Measurements from ENCODE around the gene GSTCD.
"Not testable (repeated sequence)": the region's sequence is repeated elsewhere in the genome, so short reads cannot be mapped to it uniquely, and the experiment has no call there.

The GSTCD gene

GRCh38 chr4:105808030-105808749 lies 99.6 kb downstream of the GSTCD start:
- DNase-seq (ENCODE audit: low spot score): no peak

- DNase-seq (ENCODE audit: low spot score): no peak
Observed at GRCh38 chr4:105808750-105809041, 100.1 kb downstream of the GSTCD start.

- DNase-seq (ENCODE audit: low spot score): no peak
Observed at GRCh38 chr4:105815701-105816100, 107.1 kb downstream of the GSTCD start.

GRCh38 chr4:105822061-105822460 lies 113.5 kb downstream of the GSTCD start:
- no peak for DNase-seq (ENCODE audit: low spot score)

- no peak for DNase-seq (ENCODE audit: low spot score)
Observed at GRCh38 chr4:105828074-105828473, 119.5 kb downstream of the GSTCD start.

GRCh38 chr4:105831189-105831588 lies 122.6 kb downstream of the GSTCD start:
- DNase-seq (ENCODE audit: low spot score): no peak

- DNase-seq (ENCODE audit: low spot score): no peak
Observed at GRCh38 chr4:105835177-105835576, 126.6 kb downstream of the GSTCD start.

GRCh38 chr4:105836537-105836936 lies 128.0 kb downstream of the GSTCD start:
- DNase-seq (ENCODE audit: low spot score): no peak

- DNase-seq (ENCODE audit: low spot score): no peak
Observed at GRCh38 chr4:105837037-105837436, 128.5 kb downstream of the GSTCD start.

GRCh38 chr4:105838082-105838481 lies 129.5 kb downstream of the GSTCD start:
- no peak for DNase-seq (ENCODE audit: low spot score)

- DNase-seq (ENCODE audit: low spot score): no peak
Observed at GRCh38 chr4:105840426-105841174, 132.0 kb downstream of the GSTCD start.

GRCh38 chr4:105843941-105844340 lies 135.4 kb downstream of the GSTCD start:
- DNase-seq (ENCODE audit: low spot score): no peak

GRCh38 chr4:105845559-105845958 lies 137.0 kb downstream of the GSTCD start:
- no peak for DNase-seq (ENCODE audit: low spot score)

- not testable (repeated sequence) for DNase-seq (ENCODE audit: low spot score)
Observed at GRCh38 chr4:105848359-105848758, 139.8 kb downstream of the GSTCD start.

- no peak for DNase-seq (ENCODE audit: low spot score)
Observed at GRCh38 chr4:105851196-105851595, 142.6 kb downstream of the GSTCD start.

GRCh38 chr4:105852230-105852629 lies 143.6 kb downstream of the GSTCD start:
- not testable (repeated sequence) for DNase-seq (ENCODE audit: low spot score)

- DNase-seq (ENCODE audit: low spot score): no peak
Observed at GRCh38 chr4:105858466-105859040, 150.0 kb downstream of the GSTCD start.

- DNase-seq (ENCODE audit: low spot score): no peak
Observed at GRCh38 chr4:105859233-105859632, 150.6 kb downstream of the GSTCD start.

- no peak for DNase-seq (ENCODE audit: low spot score)
Observed at GRCh38 chr4:105870963-105871362, 162.4 kb downstream of the GSTCD start.

- DNase-seq (ENCODE audit: low spot score): no peak
Observed at GRCh38 chr4:105871997-105872396, 163.4 kb downstream of the GSTCD start.

GRCh38 chr4:105875233-105875632 lies 166.6 kb downstream of the GSTCD start:
- no peak for DNase-seq (ENCODE audit: low spot score)

GRCh38 chr4:105878668-105879067 lies 170.1 kb downstream of the GSTCD start:
- no peak for DNase-seq (ENCODE audit: low spot score)

- no peak for DNase-seq (ENCODE audit: low spot score)
Observed at GRCh38 chr4:105887508-105887907, 178.9 kb downstream of the GSTCD start.
